Muscle layer of colon (tissue), 2 donors: ENCODE results near the gene POLD1.

Experiments used
- H3K27ac ChIP-seq: one replicate; pipeline ENCODE4 v1.7.0; 2013; ENCODE audit warnings: low read depth, mild to moderate bottlenecking, low read length, moderate library complexity
- H3K27me3 ChIP-seq, 2 donors: one replicate each; pipeline ENCODE4 v1.7.0; 2013; ENCODE audit warnings: low read length in 2 of 2, mild to moderate bottlenecking in 2 of 2; ENCODE audit not compliant: insufficient read depth in 2 of 2, control insufficient read depth in 1 of 2
- H3K36me3 ChIP-seq: one replicate; pipeline ENCODE4 v1.7.0; 2013; ENCODE audit warnings: mild to moderate bottlenecking, low read length; ENCODE audit not compliant: insufficient read depth
- H3K4me1 ChIP-seq: one replicate; pipeline ENCODE4 v1.7.0; 2013; ENCODE audit warnings: mild to moderate bottlenecking, low read length; ENCODE audit not compliant: insufficient read depth
- H3K4me3 ChIP-seq, 2 donors: one replicate each; pipeline ENCODE4 v1.7.0; 2013; ENCODE audit warnings: low read length in 2 of 2, low read depth in 1 of 2, mild to moderate bottlenecking in 1 of 2, moderate library complexity in 1 of 2
- H3K9ac ChIP-seq: one replicate; pipeline ENCODE4 v1.7.0; 2013; ENCODE audit warnings: low read length
- H3K9me3 ChIP-seq: one replicate; pipeline ENCODE4 v1.7.0; 2013; ENCODE audit warnings: mild to moderate bottlenecking, low read length
- donor health status: abdominal sarcoma.
- donor health status: Adenocarcinoma of cecum.

Gene POLD1

GRCh38 chr19:50402544-50403301, 18.6 kb downstream of the POLD1 start:
- Histone ChIP-seq H3K4me1 (no peaks in the 10 kb centered on the region), H3K9me3 (no peaks in the 10 kb centered on the region), H3K27me3 (no peaks in the 10 kb centered on the region), H3K36me3 (no peaks in the 10 kb centered on the region), H3K9ac (no peak overlapping the region), H3K27ac (no peak overlapping the region), H3K4me3 (no peak overlapping the region)

GRCh38 chr19:50406156-50406820, 22.1 kb downstream of the POLD1 start:
- H3K27ac ChIP-seq: no peak overlapping the region
- H3K4me3 ChIP-seq: no peak overlapping the region
- no peak overlapping the region for H3K9ac ChIP-seq
- H3K9me3 ChIP-seq: no peaks in the 10 kb centered on the region
- H3K27me3 ChIP-seq: no peaks in the 10 kb centered on the region
- H3K36me3 ChIP-seq: peaks cover 5% of the 10 kb centered on the region
- no peaks in the 10 kb centered on the region for H3K4me1 ChIP-seq

- Histone ChIP-seq H3K36me3 (peaks cover 5% of the 10 kb centered on the region), H3K27me3 (no peaks in the 10 kb centered on the region), H3K9ac (no peak overlapping the region)
Measured at GRCh38 chr19:50406829-50407228, 22.7 kb downstream of the POLD1 start.

GRCh38 chr19:50409347-50409746, 25.2 kb downstream of the POLD1 start:
- H3K36me3 ChIP-seq: peaks cover 5% of the 10 kb centered on the region
- H3K4me3 ChIP-seq: no peak overlapping the region
- no peak overlapping the region for H3K27ac ChIP-seq
- no peaks in the 10 kb centered on the region for H3K4me1 ChIP-seq
- H3K9ac ChIP-seq: no peak overlapping the region
- no peaks in the 10 kb centered on the region for H3K27me3 ChIP-seq
- H3K9me3 ChIP-seq: no peaks in the 10 kb centered on the region

More at GRCh38 chr19:50406829-50407228, 22.7 kb downstream of the POLD1 start:
- no peaks in the 10 kb centered on the region for H3K4me1 ChIP-seq
- no peaks in the 10 kb centered on the region for H3K9me3 ChIP-seq
- H3K4me3 ChIP-seq: no peak overlapping the region
- H3K27ac ChIP-seq: no peak overlapping the region

- no peak overlapping the region for H3K27ac ChIP-seq
- H3K36me3 ChIP-seq: peaks cover 5% of the 10 kb centered on the region
- H3K9me3 ChIP-seq: no peaks in the 10 kb centered on the region
- no peak overlapping the region for H3K9ac ChIP-seq
- H3K27me3 ChIP-seq: no peaks in the 10 kb centered on the region
- H3K4me1 ChIP-seq: no peaks in the 10 kb centered on the region
- H3K4me3 ChIP-seq: no peak overlapping the region
Measured at GRCh38 chr19:50410109-50410508, 26.0 kb downstream of the POLD1 start.

- Histone ChIP-seq H3K36me3 (peaks cover 5% of the 10 kb centered on the region), H3K27me3 (peaks cover 0 to 12% of the 10 kb centered on the region in 2 donors), H3K4me1 (no peaks in the 10 kb centered on the region), H3K4me3 (no peak overlapping the region), H3K9ac (no peak overlapping the region), H3K27ac (no peak overlapping the region), H3K9me3 (no peaks in the 10 kb centered on the region)
Measured at GRCh38 chr19:50412419-50412818, 28.3 kb downstream of the POLD1 start.

GRCh38 chr19:50413096-50413495, 28.9 kb downstream of the POLD1 start:
- no peak overlapping the region for H3K27ac ChIP-seq
- H3K9me3 ChIP-seq: no peaks in the 10 kb centered on the region
- no peak overlapping the region for H3K4me3 ChIP-seq
- H3K4me1 ChIP-seq: no peaks in the 10 kb centered on the region
- peaks cover 5% of the 10 kb centered on the region for H3K36me3 ChIP-seq
- H3K27me3 ChIP-seq: peaks cover 0 to 17% of the 10 kb centered on the region in 2 donors
- no peak overlapping the region for H3K9ac ChIP-seq

GRCh38 chr19:50413531-50413930, 29.4 kb downstream of the POLD1 start:
- H3K27ac ChIP-seq: no peak overlapping the region
- no peak overlapping the region for H3K9ac ChIP-seq
- H3K36me3 ChIP-seq: peaks cover 5% of the 10 kb centered on the region
- H3K4me1 ChIP-seq: no peaks in the 10 kb centered on the region
- H3K27me3 ChIP-seq: peaks cover 0 to 21% of the 10 kb centered on the region in 2 donors
- H3K9me3 ChIP-seq: no peaks in the 10 kb centered on the region
- no peak overlapping the region for H3K4me3 ChIP-seq

- Histone ChIP-seq H3K27ac (no peak overlapping the region), H3K36me3 (no peaks in the 10 kb centered on the region), H3K27me3 (peaks cover 0 to 35% of the 10 kb centered on the region in 2 donors), H3K4me1 (no peaks in the 10 kb centered on the region), H3K4me3 (no peak overlapping the region), H3K9ac (no peak overlapping the region), H3K9me3 (no peaks in the 10 kb centered on the region)
Measured at GRCh38 chr19:50414864-50415660, 30.9 kb downstream of the POLD1 start.

GRCh38 chr19:50415661-50416033, 31.5 kb downstream of the POLD1 start:
- Histone ChIP-seq H3K4me1 (no peaks in the 10 kb centered on the region), H3K9ac (no peak overlapping the region), H3K4me3 (no peak overlapping the region), H3K9me3 (no peaks in the 10 kb centered on the region), H3K27me3 (peaks cover 0 to 35% of the 10 kb centered on the region in 2 donors), H3K36me3 (no peaks in the 10 kb centered on the region), H3K27ac (no peak overlapping the region)
